ENCODE measurements around the gene ZNF780B.

DNA sequence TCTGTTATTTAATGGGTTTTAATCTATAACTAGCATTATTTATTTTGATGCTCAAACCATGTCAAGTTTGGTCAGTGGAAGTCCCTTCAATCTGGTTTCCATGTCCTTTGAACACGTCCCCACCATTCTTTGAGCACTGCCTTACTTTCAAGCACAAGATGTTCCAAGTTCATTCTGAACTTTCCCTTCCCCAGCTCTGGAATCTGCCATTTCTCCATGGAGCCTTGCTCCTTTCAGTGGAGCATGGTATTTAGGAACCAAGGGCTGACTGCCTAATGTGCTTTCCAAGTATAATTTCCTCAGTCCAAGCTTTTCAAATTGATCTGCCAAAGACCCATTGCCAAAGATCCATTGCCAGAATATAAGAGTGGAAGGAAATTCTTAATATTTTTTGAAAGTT is 60.2 kb downstream of the ZNF780B start:
- TF ChIP-seq TAF1 (IDR thresholded peaks at IDR 0.05; ENCODE audit: low read depth) (no peak), EZH2 (IDR thresholded peaks at IDR 0.05; ENCODE audit: borderline replicate concordance, insufficient read depth, low read length, poor library complexity, severe bottlenecking) (no peak), POLR2AphosphoS5 (IDR thresholded peaks at IDR 0.05) (no peak), SMC3 (conservative IDR thresholded peaks at IDR 0.05; ENCODE audit: poor library complexity) (no peak), EP300 (conservative IDR thresholded peaks at IDR 0.05; ENCODE audit: poor library complexity, severe bottlenecking) (no peak), RAD21 (conservative IDR thresholded peaks at IDR 0.05) (no peak), MXI1 (conservative IDR thresholded peaks at IDR 0.05; ENCODE audit: poor library complexity, severe bottlenecking) (no peak)
- TF ChIP-seq, protein P1, sequence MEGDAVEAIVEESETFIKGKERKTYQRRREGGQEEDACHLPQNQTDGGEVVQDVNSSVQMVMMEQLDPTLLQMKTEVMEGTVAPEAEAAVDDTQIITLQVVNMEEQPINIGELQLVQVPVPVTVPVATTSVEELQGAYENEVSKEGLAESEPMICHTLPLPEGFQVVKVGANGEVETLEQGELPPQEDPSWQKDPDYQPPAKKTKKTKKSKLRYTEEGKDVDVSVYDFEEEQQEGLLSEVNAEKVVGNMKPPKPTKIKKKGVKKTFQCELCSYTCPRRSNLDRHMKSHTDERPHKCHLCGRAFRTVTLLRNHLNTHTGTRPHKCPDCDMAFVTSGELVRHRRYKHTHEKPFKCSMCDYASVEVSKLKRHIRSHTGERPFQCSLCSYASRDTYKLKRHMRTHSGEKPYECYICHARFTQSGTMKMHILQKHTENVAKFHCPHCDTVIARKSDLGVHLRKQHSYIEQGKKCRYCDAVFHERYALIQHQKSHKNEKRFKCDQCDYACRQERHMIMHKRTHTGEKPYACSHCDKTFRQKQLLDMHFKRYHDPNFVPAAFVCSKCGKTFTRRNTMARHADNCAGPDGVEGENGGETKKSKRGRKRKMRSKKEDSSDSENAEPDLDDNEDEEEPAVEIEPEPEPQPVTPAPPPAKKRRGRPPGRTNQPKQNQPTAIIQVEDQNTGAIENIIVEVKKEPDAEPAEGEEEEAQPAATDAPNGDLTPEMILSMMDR (IDR thresholded peaks at IDR 0.05; ENCODE audit: poor library complexity, severe bottlenecking): no peak
- TF ChIP-seq, protein P2, sequence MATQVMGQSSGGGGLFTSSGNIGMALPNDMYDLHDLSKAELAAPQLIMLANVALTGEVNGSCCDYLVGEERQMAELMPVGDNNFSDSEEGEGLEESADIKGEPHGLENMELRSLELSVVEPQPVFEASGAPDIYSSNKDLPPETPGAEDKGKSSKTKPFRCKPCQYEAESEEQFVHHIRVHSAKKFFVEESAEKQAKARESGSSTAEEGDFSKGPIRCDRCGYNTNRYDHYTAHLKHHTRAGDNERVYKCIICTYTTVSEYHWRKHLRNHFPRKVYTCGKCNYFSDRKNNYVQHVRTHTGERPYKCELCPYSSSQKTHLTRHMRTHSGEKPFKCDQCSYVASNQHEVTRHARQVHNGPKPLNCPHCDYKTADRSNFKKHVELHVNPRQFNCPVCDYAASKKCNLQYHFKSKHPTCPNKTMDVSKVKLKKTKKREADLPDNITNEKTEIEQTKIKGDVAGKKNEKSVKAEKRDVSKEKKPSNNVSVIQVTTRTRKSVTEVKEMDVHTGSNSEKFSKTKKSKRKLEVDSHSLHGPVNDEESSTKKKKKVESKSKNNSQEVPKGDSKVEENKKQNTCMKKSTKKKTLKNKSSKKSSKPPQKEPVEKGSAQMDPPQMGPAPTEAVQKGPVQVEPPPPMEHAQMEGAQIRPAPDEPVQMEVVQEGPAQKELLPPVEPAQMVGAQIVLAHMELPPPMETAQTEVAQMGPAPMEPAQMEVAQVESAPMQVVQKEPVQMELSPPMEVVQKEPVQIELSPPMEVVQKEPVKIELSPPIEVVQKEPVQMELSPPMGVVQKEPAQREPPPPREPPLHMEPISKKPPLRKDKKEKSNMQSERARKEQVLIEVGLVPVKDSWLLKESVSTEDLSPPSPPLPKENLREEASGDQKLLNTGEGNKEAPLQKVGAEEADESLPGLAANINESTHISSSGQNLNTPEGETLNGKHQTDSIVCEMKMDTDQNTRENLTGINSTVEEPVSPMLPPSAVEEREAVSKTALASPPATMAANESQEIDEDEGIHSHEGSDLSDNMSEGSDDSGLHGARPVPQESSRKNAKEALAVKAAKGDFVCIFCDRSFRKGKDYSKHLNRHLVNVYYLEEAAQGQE (IDR thresholded peaks at IDR 0.05; ENCODE audit: borderline replicate concordance): no peak
